ENCODE measurements around the gene CENPX. TPM values are rescaled to one million over a fixed set of nuclear protein-coding genes. Genes with fewer than 3 reads are reported as not detected.

The CENPX gene
- total and polyA plus RNA-seq, 2 of the 13 experiments (the other 11 are each of a cell fraction or from before 2014, with no cell fraction given): 92.7 to 170 TPM

DNA sequence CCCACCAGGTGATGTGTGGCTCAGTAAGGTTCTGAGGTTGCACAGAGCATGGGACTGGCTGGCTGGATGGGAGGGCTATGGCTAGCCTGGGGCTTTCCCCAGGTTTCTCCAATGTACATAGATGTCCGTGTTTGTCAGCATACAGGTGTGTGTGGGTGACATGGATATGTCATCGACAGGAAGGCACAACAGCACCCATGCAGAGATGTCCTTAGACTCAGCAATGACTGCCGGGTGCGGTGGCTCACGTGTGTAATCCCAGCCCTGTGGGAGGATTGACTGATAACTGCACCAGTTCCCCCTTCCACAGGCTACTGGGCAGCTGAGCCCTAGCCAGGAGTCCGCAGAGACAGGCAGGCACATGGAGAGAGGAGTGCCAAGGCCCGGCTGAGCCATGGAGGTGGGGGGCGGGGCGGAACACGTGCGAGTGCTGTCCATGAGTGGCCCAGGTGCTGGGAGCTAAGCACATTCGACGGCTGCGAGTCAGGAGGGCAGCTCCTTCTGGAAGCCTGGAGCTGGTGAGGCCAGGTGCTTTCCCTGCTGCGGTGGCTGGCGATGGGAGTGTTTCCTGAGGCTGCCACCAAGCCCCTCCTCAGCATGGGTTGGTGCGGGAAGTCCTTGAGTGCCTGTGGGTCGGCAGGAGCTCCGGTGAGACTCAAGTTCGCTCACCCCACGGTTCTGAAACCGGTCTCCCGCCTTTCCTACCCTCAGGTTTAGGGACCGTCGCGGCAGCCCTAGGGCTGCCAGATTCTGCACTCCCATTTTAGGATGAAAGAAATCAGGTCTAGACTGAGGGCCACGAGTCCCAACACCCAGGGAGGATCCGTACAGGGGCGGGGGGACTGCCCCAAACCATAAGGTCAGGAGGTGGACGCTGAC lies 46.1 kb downstream of the CENPX start (continued):
- TF ChIP-seq PREB (CRISPR knock-in tag; IDR thresholded peaks at IDR 0.05): no peak
- TF ChIP-seq, protein P1, sequence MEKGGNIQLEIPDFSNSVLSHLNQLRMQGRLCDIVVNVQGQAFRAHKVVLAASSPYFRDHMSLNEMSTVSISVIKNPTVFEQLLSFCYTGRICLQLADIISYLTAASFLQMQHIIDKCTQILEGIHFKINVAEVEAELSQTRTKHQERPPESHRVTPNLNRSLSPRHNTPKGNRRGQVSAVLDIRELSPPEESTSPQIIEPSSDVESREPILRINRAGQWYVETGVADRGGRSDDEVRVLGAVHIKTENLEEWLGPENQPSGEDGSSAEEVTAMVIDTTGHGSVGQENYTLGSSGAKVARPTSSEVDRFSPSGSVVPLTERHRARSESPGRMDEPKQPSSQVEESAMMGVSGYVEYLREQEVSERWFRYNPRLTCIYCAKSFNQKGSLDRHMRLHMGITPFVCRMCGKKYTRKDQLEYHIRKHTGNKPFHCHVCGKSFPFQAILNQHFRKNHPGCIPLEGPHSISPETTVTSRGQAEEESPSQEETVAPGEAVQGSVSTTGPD (CRISPR knock-in tag; IDR thresholded peaks at IDR 0.05): 0 out of 2 replicates have a peak, but pooled peaks have one; percentile 24
- TF ChIP-seq ZNF7 (CRISPR knock-in tag; IDR thresholded peaks at IDR 0.05): no peak
- 0 out of 2 replicates have a peak, but pooled peaks have one; percentile 7 for TF ChIP-seq RARA (CRISPR knock-in tag; IDR thresholded peaks at IDR 0.05)
- TF ChIP-seq ZNF510 (CRISPR knock-in tag; IDR thresholded peaks at IDR 0.05; ENCODE audit: low read depth): peak; percentile 82; the same call in 1 of the 2 replicates
- TF ChIP-seq SP1 (IDR thresholded peaks at IDR 0.05): no peak
- no peak for TF ChIP-seq SP1 (CRISPR knock-in tag; IDR thresholded peaks at IDR 0.05)
- TF ChIP-seq NONO (IDR thresholded peaks at IDR 0.05): no peak
- TF ChIP-seq NONO (CRISPR knock-in tag; conservative IDR thresholded peaks at IDR 0.05): peak; percentile 49; the same call in 1 of the 2 replicates
- no peak for TF ChIP-seq KDM6A (CRISPR knock-in tag; IDR thresholded peaks at IDR 0.05; ENCODE audit: low read depth)
- TF ChIP-seq SMAD3 (CRISPR knock-in tag; IDR thresholded peaks at IDR 0.05): 0 out of 2 replicates have a peak, but pooled peaks have one; percentile 23
- TF ChIP-seq ZNF674 (CRISPR knock-in tag; IDR thresholded peaks at IDR 0.05; ENCODE audit: low read depth): no peak
- TF ChIP-seq ZNF678 (CRISPR knock-in tag; IDR thresholded peaks at IDR 0.05): 0 out of 2 replicates have a peak, but pooled peaks have one; percentile 16
- TF ChIP-seq ZSCAN25 (CRISPR knock-in tag; IDR thresholded peaks at IDR 0.05): peak; percentile 42; the same call in 1 of the 2 replicates
- TF ChIP-seq PAF1 (CRISPR knock-in tag; IDR thresholded peaks at IDR 0.05): no peak; the same call in 1 of the 2 replicates
- 0 out of 2 replicates have a peak, but pooled peaks have one; percentile 66 for TF ChIP-seq NRL (CRISPR knock-in tag; IDR thresholded peaks at IDR 0.05; ENCODE audit: borderline replicate concordance)
- no peak for TF ChIP-seq RFX3 (CRISPR knock-in tag; IDR thresholded peaks at IDR 0.05)
- TF ChIP-seq CSRNP1 (CRISPR knock-in tag; IDR thresholded peaks at IDR 0.05): no peak; the same call in 1 of the 2 replicates
- peak; percentile 23; the same call in 1 of the 2 replicates for TF ChIP-seq NR2F6 (IDR thresholded peaks at IDR 0.05)
- no peak for TF ChIP-seq NR2F6 (CRISPR knock-in tag; IDR thresholded peaks at IDR 0.05)
- no peak for TF ChIP-seq CREB1 (IDR thresholded peaks at IDR 0.05)
- no peak for TF ChIP-seq CREB1 (CRISPR knock-in tag; IDR thresholded peaks at IDR 0.05)
- no peak for TF ChIP-seq TOPORS (CRISPR knock-in tag; IDR thresholded peaks at IDR 0.05)
- TF ChIP-seq FOSL1 (CRISPR knock-in tag; IDR thresholded peaks at IDR 0.05; ENCODE audit: borderline replicate concordance): no peak
- TF ChIP-seq KLF11 (CRISPR knock-in tag; IDR thresholded peaks at IDR 0.05): no peak
- TF ChIP-seq ZNF782 (CRISPR knock-in tag; IDR thresholded peaks at IDR 0.05; ENCODE audit: borderline replicate concordance): no peak
- no peak for TF ChIP-seq ZNF17 (CRISPR knock-in tag; IDR thresholded peaks at IDR 0.05)
- TF ChIP-seq HNRNPL (IDR thresholded peaks at IDR 0.05; ENCODE audit: low read depth, low read length): 0 out of 2 replicates have a peak, but pooled peaks have one; percentile 37

Measured in HepG2 (cell line).